Urothelium cell line (cell line): ENCODE results near the gene SPRYD3.
"Not testable (repeated sequence)": the region's sequence is repeated elsewhere in the genome, so short reads cannot be mapped to it uniquely, and the experiment has no call there.

Experiments used
- DNase-seq: peaks from one replicate; pipeline ENCODE4 v3.0.0; 2011; ENCODE audit warnings: low spot score, mixed read lengths
- FAIRE-seq: peaks from 2 replicates; lab custom pipeline; 2011; peaks lifted over from hg19 to GRCh38; lab: Jason Lieb, UNC

SPRYD3 gene, protein sequence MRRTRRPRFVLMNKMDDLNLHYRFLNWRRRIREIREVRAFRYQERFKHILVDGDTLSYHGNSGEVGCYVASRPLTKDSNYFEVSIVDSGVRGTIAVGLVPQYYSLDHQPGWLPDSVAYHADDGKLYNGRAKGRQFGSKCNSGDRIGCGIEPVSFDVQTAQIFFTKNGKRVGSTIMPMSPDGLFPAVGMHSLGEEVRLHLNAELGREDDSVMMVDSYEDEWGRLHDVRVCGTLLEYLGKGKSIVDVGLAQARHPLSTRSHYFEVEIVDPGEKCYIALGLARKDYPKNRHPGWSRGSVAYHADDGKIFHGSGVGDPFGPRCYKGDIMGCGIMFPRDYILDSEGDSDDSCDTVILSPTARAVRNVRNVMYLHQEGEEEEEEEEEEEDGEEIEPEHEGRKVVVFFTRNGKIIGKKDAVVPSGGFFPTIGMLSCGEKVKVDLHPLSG

GRCh38 chr12:53079226-53080117, at the start of gene SPRYD3:
SPRYD3 (minus strand) TSS chr12:53079390; CDS start chr12:53079333, 57 bp downstream.
- DNase-seq (peak; percentile 100), FAIRE-seq (no peak)

DNA sequence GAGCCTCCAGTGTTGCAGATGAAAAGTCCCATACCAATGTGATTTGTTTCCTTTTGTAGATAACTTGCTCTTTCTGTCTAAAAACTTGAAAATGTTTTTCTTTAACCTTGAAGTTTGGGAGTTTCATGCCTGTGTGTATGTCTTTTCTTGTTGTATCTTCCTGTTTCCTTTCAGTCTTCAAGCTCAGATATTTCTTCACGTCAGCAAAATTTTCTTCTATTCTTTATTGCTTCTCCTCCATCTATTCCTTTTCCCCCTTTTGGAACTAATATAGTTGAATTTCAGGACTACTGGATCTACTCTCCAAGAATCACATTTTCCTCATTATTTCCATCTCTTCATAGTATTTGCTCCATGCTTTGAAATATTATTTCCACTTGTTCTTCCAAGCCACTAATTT, 48.0 kb upstream of the SPRYD3 start:
- no peak for DNase-seq
- FAIRE-seq, result no peak

DNA sequence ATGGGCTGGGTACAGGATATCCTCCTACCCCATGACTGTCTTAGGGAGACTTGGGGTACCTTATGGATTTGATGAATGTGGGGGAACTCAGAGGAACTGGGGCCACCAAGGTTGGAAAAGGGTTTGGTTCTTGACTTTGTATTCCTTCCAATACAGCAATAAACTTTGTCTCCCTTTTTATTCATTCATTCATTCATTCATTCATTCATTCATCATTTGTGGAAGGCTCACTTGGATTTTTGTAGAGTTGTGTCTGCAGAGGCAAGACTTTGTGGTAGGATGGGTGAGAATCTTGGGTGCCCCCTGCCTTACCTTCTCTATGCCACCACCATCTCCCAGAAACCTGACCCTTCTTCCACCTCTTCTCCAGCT, 45.1 kb upstream of the SPRYD3 start:
- no peak for DNase-seq
- FAIRE-seq, result no peak

DNA sequence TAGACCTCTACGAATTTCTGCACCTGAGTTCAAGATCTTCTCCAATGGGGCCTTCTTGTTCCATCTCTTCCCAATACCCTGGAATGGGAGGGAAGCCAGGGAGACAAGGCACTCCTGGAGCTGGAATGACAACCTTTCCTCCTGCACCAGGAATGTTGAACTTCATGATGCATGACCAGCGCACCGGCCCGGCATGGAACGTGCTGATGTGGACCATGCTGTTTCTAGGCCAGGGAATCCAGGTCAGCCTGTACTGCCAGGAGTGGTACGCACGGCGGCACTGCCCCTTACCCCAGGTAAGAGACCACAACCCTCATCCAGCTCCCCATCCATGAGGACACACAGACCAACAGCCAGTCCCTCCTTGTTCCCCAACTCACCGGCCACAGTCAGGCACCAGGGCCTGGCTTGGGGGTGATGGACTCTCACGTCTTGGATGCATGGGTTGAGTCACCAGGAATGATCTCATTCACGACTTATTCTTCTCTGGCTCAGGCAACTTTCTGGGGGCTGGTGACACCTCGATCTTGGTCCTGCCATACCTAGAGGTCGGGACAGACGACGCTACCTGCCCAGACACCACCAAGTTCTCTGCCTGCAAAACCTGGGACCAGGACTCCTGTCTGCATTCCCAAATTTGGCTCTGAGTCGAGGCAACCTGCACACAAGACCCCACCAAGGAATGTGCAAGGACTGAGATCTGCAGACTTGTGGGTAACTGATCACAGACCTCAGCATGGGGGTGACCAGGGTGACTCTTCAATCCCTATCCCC, 44.6 kb upstream of the SPRYD3 start:
- no peak for FAIRE-seq

GRCh38 chr12:53122961-53123468, 43.8 kb upstream of the SPRYD3 start:
- peak; percentile 28 for DNase-seq
- no peak for FAIRE-seq

More for the DNA sequence above, 44.6 kb upstream of the SPRYD3 start:
- DNase-seq, result peak; percentile 49

DNA sequence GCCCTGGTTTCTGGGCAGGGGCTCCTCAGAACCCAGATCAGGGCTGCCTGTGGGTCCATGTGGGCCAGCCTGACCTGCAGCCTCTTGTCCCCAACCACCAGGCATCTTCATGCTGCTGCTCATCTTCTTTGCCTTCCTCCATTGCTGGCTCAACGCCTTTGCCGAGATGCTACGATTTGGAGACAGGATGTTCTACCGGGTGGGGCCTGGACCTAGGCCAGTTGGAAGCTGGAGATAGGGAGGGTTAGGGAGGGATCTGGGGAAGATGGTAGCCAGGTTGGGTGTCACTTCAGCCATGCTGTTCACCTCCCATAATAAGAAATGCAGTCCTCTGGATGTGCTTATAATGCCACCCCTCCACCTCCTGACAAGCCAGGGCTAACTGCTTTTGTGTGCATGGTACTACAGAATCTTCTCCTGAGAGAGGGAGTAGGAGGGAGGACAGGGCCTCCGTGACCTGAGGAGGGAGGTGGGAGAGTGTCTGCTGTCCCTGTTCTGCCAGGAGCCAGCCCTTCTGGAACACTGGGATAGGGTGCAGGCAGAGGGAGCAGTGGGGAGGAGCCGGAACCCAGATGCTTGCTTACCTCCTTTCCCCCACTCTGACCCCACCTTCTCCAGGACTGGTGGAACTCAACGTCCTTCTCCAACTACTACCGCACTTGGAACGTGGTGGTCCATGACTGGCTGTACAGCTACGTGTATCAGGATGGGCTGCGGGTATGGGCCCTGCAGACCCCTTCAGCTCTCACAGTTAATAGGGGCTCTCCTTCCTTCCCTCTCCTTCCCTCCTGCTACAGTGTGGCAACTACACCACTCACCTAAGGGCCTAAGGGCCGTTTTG, 41.7 kb upstream of the SPRYD3 start:
- DNase-seq, result no peak
- FAIRE-seq, result no peak

DNA sequence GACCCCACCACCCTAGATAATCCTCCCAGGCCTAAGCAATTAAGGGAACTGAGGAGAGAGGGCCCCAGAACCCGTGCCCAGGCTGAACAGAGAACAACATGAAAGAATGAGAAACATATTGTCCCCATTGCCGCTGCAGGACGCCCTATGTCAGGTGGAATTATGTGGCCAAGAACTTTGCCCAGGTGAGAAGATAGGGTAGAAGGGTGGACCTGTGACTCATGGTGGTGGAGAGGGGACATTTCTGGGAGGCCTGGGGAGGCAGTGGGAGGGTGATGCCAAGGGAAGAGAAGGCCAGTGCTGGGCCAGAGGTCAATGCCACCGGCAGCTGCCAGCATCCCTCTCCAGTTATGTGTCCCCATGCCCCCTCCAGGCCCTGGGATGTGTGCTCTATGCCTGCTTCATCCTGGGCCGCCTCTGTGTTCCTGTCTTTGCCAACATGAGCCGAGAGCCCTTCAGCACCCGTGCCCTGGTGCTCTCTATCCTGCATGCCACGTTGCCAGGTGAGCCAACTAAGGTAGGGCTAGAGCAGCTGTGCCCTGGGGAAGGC, 39.6 kb upstream of the SPRYD3 start:
- DNase-seq (no peak), FAIRE-seq (no peak)

DNA sequence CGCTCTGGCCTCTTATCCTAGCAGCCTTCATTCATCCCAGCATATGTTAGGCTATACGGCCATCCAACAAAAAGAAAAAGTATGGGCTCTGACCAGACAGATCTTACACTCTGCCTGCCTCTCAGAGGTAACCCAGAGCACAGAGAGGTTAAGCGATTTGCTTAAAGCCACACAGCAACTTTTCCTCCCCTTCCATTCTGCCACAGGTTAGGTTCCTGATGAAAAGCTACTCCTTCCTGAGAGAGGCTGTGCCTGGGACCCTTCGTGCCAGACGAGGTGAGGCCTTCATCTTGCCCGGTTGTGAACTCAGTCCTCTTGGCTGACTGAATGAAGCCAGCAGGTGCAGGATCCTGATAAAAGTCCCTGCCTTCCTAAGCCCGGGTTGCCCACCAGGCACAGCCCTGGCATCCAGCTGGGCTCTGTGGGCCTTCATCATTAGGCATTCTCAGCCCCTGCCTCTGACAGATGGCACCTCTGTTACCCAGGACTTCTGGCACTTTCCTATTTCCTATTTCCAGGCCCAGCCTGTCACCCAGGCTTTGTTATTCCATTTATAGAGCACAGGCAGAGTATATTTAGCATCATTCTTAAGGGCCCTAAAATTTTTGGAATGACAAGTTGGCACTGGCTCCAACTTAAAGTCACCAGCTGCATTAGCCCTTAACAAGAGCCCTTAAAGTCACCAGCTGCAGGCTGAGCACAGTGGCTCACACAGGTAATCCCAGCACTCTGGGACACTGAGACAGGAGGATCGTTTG, 36.9 kb upstream of the SPRYD3 start:
- DNase-seq (peak; percentile 2), FAIRE-seq (no peak)

DNA sequence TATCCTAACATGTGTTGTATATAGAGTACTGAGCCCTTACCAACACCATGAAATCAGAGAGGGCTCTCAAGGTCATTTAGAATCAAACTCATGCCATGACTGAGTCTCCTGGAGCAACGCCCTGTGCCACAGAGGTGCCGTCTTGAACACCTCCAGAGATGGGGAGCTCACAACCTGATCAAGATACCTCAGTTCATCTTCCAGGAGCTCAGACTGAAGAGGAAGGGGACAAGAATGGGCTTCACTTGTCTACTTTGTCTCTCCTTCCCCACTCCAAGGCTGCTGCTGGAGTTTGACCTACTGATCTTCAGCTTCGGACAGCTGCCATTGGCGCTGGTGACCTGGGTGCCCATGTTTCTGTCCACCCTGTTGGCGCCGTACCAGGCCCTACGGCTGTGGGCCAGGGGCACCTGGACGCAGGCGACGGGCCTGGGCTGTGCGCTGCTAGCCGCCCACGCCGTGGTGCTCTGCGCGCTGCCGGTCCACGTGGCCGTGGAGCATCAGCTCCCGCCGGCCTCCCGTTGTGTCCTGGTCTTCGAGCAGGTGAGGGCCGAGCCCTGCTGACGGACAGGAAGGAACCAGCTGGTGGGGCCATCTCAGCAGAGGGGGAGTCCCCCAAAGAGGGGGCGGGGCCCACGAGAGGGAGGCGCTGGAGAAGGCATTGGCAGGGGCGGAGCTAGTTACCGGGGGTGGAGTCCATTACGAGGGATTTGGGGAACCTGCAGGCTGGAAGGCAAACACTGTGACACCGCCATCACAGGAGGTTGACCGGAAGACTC, 36.1 kb upstream of the SPRYD3 start:
- DNase-seq (no peak), FAIRE-seq (no peak)

- FAIRE-seq, result no peak
- no peak for DNase-seq
Measured at GRCh38 chr12:53113951-53114350, 34.8 kb upstream of the SPRYD3 start.

- DNase-seq, result no peak
- FAIRE-seq, result no peak
Measured at GRCh38 chr12:53113136-53113705, 34.0 kb upstream of the SPRYD3 start.

GRCh38 chr12:53112431-53112830, 33.2 kb upstream of the SPRYD3 start:
- FAIRE-seq, DNase-seq: not testable (repeated sequence)

- no peak for FAIRE-seq
- DNase-seq, result no peak
Measured at GRCh38 chr12:53107122-53107521, 27.9 kb upstream of the SPRYD3 start.

GRCh38 chr12:53105712-53106439, 26.7 kb upstream of the SPRYD3 start:
- DNase-seq (no peak), FAIRE-seq (no peak)

DNA sequence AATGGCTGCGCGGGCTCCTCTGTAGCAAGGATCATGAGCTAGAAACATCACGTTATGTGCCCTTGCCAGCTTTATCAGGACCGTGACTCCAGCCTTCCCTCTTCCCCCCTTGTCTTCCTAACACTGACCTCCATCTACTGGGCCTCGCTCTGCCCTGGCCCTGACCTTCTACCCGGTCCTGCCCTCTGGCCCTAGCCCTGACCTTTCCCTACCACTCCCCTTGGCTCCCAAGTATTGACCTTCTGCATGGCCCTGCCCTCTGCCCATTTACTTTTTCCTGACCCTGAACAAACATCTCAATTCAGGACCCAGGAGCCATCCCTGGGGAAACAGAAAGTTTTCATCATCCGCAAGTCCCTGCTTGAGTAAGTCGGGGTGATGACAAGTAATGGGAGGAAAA, 26.1 kb upstream of the SPRYD3 start:
- DNase-seq (no peak), FAIRE-seq (no peak)

- no peak for DNase-seq
- no peak for FAIRE-seq
Measured at GRCh38 chr12:53103860-53104305, 24.7 kb upstream of the SPRYD3 start.
